Colonic mucosa (tissue), 4 donors: ENCODE results near the gene PDZRN3. TPM values are rescaled to one million over a fixed set of nuclear protein-coding genes. Genes with fewer than 3 reads are reported as not detected.

Experiments
- DNase-seq: peaks from one replicate; pipeline ENCODE4 v3.0.0-alpha.2; 2020
- H3K27ac ChIP-seq: fragments of 200-600 bp; one replicate; pipeline ENCODE4 v1.8.0; 2021
- H3K27me3 ChIP-seq: fragments of 200-600 bp; one replicate; pipeline ENCODE4 v1.8.0; 2021
- H3K36me3 ChIP-seq: fragments of 200-600 bp; one replicate; pipeline ENCODE4 v1.8.0; 2021
- H3K4me1 ChIP-seq: fragments of 200-600 bp; one replicate; pipeline ENCODE4 v1.8.0; 2021; ENCODE audit warnings: mild to moderate bottlenecking
- H3K4me3 ChIP-seq: fragments of 200-600 bp; one replicate; pipeline ENCODE4 v1.8.0; 2021
- H3K9ac ChIP-seq, 2 donors: one replicate each; pipeline ENCODE4 v1.7.0; 2013; ENCODE audit warnings: control low read depth in 2 of 2, low read depth in 2 of 2, low read length in 2 of 2
- H3K9me3 ChIP-seq: fragments of 200-600 bp; one replicate; pipeline ENCODE4 v1.8.0; 2021
- CTCF ChIP-seq: fragments of 200-600 bp; IDR thresholded peaks from one replicate; pipeline ENCODE4 v1.8.0; 2022; ENCODE audit warnings: antibody characterized with exemption, mild to moderate bottlenecking
- intact Hi-C: fragments of 100-400 bp; cut with DNase I; formaldehyde crosslinking; loops from one replicate; pipeline ENCODE4 v1.14.1; 2022
- total RNA-seq, 2 donors: library from RNA; stranded (reverse); fragmentation: NEBNext Ultra II Directional in 1 of 2; extraction: Animal tissue kit (Norgen Biotek cat#: 25700) in 1 of 2; gene quantifications; one replicate each; pipeline ENCODE4 v1.2.1, GENCODE V29; 2021
- donor health status: healthy.
- donor health status: DM: no; HTN: no; CAD: no.
- donor health status: DM: no; HTN: no; CAD: no.

Gene PDZRN3
- total RNA-seq, 2 donors from 2014 or later, result 13.6 to 19.1 TPM

- Histone ChIP-seq H3K9ac (no peak overlapping the region), H3K4me3 (no peak overlapping the region), H3K27ac (no peak overlapping the region), H3K9me3 (no peaks in the 10 kb centered on the region), H3K36me3 (no peaks in the 10 kb centered on the region), H3K27me3 (no peaks in the 10 kb centered on the region), H3K4me1 (peaks cover 3% of the 10 kb centered on the region)
- intact Hi-C loops, result no loop called here
- no peak for TF ChIP-seq CTCF
- no peak for DNase-seq
These were observed 213.2 kb downstream of the PDZRN3 start for GRCh38 chr3:73411545-73411944.

DNA sequence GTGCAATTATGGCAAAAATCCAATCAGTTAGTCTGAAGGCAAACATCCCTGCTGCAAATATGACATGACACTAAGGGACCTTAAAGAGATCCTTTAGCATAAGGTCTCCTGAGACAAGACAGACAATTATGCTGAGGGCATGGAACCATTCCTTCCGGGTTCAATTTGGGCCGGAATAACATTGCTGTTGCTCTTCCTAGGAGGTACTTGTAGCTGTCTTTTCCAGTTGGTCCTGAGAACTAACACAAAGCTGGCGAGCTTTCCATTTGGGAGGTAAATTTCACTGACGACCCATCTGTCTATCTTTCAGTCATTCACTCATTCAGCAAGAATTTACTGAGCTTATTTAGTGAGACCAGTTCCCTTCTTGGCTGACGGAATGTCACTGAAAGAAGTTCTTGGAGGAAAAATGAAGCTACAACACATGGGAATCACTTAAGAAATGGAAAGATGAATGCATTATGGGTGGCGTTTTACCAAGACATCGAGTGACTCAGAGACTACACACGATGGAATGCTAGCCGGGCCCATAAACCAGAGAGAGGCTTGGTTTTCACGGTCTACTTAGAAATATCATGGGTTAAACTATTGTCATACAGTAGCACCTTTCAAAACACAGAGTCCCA lies 215.5 kb downstream of the PDZRN3 start:
- Histone ChIP-seq H3K9me3 (no peaks in the 10 kb centered on the region), H3K4me1 (peaks cover 3% of the 10 kb centered on the region), H3K27me3 (no peaks in the 10 kb centered on the region), H3K9ac (no peak overlapping the region), H3K4me3 (no peak overlapping the region), H3K36me3 (no peaks in the 10 kb centered on the region), H3K27ac (no peak overlapping the region)
- intact Hi-C loops, result no loop called here
- DNase-seq, result no peak
- TF ChIP-seq CTCF, result no peak

DNA sequence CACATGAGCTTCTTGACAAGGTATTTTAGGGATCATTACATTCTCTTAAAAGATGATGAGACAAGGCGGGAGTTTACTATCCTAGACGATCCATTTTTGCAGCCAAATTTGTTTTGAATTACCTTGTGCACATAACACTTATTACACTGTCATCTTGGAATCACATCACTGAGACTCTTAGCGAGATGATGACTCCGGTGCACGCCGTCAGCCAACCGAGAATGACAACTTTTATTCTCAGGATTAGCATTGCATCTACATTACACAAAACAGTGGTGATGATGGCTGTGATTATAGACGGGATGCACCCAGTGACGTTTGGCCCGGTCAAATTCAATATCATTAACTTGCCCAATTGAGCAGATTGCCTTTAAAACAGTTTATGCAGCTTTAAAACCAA lies 216.1 kb downstream of the PDZRN3 start:
- intact Hi-C loops, result no loop called here
- TF ChIP-seq CTCF, result no peak

DNA sequence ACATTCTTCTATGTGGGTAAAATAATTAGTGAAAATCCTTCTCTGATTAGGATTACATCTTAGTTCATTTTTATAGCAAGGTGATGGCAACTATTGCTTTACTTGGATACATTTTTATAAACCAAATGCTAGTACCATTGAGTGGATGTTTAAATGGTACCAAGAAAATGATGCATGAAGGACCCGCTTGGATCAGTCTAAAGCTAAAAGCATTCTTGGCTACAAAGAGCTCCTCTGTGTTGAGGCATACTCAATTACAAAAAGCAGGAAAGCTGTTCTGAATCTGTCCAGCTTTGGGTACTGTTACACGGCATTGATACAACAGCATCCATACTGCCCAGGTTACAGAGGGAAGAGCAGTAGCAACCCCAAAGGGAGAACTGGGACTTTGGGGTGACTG lies 217.2 kb downstream of the PDZRN3 start:
- Histone ChIP-seq H3K27ac (no peak overlapping the region), H3K9me3 (no peaks in the 10 kb centered on the region), H3K4me3 (no peak overlapping the region), H3K4me1 (peaks cover 3% of the 10 kb centered on the region), H3K9ac (no peak overlapping the region), H3K36me3 (no peaks in the 10 kb centered on the region), H3K27me3 (no peaks in the 10 kb centered on the region)
- intact Hi-C loops, result no loop called here
- DNase-seq, result no peak
- TF ChIP-seq CTCF, result no peak

More for the DNA sequence above, 216.1 kb downstream of the PDZRN3 start:
- Histone ChIP-seq H3K4me1 (peaks cover 3% of the 10 kb centered on the region), H3K9me3 (no peaks in the 10 kb centered on the region), H3K27ac (no peak overlapping the region), H3K27me3 (no peaks in the 10 kb centered on the region), H3K36me3 (no peaks in the 10 kb centered on the region), H3K9ac (no peak overlapping the region), H3K4me3 (no peak overlapping the region)
- no peak for DNase-seq

DNA sequence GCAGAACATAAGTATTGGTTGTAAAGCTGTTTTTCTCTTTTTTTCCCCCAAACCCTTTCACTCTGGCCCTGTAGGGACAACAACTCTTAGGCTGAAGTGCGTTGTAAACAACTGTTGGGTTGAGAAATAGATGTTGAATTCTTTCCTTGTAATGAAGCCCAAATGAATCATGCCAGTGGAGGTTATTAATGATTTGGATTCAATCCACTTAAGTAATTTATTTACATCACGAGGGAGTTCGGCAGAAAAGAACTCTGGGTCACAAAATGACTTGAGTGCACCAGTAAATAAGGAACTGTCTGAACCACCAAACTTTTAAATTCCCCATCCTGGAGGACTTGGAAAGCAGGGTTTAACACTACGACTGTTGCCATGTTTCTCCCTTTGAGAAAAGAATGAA lies 218.9 kb downstream of the PDZRN3 start:
- Histone ChIP-seq H3K9ac (no peak overlapping the region), H3K27ac (peak overlapping the region; percentile 12), H3K27me3 (no peaks in the 10 kb centered on the region), H3K4me1 (no peaks in the 10 kb centered on the region), H3K4me3 (no peak overlapping the region), H3K36me3 (no peaks in the 10 kb centered on the region), H3K9me3 (no peaks in the 10 kb centered on the region)
- intact Hi-C loops, result no loop called here
- DNase-seq, result no peak
- no peak for TF ChIP-seq CTCF
